LNCaP clone FGC (cell line): ENCODE measurements around the gene COX17.

Source experiments
- DNase-seq: peaks from one replicate; pipeline ENCODE4 v3.0.0-alpha.2; 2011; ENCODE audit warnings: low read depth
- H3K4me3 ChIP-seq: 2 replicates; pipeline ENCODE4 v1.5.1; 2011; ENCODE audit warnings: mild to moderate bottlenecking, low read depth, low read length, control low read depth
- TF ChIP-seq, protein P1 (sequence below): IDR thresholded peaks from 2 replicates; pipeline ENCODE4 v1.5.1; 2012; ENCODE audit warnings: mild to moderate bottlenecking; ENCODE audit not compliant: control insufficient read depth, insufficient read depth; ENCODE audit errors: extremely low read depth

Gene COX17

DNA sequence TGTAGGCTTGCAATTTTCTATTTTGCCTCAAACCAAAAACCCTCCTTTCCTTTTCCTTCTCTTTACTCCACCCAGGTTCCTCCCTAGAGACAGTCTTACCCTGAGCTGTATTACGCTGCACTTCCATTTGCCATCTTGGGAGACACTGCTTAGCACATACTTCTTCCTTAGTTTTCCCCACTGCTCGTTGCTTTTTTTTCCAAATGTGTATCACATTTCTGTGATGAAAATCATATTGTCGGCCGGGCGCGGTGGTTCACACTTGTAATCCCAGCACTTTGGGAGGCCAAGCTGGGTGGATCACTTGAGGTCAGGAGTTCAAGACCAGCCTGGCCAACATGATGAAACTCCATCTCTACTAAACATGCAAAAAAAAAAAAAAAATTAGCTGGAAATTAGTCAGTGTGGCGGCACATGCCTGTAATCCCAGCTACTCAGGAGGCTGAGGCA is 46.3 kb downstream of the COX17 start:
- TF ChIP-seq, protein P1, sequence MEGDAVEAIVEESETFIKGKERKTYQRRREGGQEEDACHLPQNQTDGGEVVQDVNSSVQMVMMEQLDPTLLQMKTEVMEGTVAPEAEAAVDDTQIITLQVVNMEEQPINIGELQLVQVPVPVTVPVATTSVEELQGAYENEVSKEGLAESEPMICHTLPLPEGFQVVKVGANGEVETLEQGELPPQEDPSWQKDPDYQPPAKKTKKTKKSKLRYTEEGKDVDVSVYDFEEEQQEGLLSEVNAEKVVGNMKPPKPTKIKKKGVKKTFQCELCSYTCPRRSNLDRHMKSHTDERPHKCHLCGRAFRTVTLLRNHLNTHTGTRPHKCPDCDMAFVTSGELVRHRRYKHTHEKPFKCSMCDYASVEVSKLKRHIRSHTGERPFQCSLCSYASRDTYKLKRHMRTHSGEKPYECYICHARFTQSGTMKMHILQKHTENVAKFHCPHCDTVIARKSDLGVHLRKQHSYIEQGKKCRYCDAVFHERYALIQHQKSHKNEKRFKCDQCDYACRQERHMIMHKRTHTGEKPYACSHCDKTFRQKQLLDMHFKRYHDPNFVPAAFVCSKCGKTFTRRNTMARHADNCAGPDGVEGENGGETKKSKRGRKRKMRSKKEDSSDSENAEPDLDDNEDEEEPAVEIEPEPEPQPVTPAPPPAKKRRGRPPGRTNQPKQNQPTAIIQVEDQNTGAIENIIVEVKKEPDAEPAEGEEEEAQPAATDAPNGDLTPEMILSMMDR = no peak
- no peak overlapping the region for H3K4me3 ChIP-seq
- no peak for DNase-seq

DNA sequence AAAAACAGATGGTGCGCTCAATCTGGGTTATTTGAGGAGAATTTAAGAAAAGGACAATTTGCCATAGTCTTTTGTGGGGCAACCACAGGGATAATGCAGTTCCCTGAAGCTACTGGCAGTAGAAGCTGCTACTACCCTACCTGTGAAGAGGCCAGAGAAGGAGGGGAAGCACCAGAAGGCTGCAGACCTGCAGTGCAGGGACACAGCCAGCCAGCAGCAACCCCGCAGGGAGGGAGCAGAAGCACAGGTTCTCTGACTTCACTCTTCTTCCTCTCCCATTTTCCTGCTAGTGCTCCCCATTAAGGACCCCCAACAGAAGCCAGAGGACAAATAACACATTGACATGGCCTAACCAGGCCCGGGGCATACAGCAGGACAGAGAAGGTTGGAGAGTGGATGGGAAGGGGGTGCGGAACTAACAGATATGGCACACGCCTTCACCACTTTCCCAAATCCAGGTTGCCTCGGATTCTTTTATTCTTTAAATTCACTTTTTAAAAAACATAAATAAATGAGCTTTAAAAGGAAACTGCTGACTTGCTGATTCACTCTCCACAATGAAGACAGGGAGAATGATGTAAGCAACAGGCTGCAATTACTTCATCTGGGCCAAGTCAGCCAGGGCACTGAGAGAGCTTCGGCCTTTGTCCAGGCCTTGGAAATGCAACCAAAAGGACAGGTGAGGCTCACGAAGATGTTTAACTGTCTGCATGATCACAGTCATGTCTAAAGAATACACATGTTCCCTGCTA is 46.9 kb downstream of the COX17 start:
- TF ChIP-seq, protein P1 = no peak
- no peak for DNase-seq
- H3K4me3 ChIP-seq = no peak overlapping the region

DNA sequence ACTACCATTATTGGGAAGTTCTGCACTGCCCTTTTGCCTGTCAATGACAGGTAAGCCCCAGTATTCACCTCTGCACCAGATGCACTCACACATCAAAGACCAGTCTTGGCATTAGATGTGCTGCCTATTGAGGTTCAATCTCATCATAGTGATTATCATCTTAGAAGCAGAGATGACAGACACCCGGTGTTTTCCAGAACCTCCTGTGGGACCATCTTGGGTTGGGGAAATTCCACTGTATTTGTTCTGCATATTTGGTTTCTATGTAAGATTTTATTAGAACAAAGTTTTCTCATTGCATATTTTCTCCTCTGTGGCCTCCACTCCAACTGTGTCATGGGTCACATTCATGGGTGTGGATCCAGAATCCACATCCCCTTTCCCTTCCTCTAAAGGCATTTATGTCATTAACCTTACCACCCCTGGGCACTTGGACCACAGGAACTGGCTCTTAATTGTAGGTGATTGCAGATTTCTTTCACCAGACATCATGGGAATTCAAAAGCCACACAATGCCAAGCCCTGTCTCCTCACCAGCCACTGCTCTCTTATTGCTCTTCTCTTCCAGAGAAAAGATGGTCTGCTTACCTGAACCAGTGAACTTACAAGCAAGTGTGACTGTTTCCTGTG is 48.3 kb downstream of the COX17 start:
- no peak overlapping the region for H3K4me3 ChIP-seq
- TF ChIP-seq, protein P1 = no peak
- DNase-seq = no peak

DNA sequence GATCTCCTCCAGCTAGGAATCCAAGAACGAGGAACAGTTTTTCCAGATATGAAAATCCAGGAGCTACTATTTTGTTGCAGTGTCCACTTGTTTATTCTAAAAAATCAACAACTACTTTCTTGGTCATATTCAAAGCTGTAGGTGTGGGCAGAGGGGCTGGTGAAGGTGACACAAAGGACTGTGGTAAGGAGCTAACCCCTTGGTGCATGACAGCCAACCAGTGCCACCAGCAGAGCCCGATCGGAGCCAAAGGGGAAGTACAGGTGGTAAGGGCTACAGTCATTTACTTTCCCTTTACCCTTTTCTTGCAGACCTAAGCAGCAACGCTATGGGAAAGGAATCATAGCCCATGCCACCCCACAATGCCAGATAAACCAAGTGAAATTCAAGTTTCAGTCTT is 48.8 kb downstream of the COX17 start:
- TF ChIP-seq, protein P1 = no peak
- H3K4me3 ChIP-seq = no peak overlapping the region
- DNase-seq = no peak

DNA sequence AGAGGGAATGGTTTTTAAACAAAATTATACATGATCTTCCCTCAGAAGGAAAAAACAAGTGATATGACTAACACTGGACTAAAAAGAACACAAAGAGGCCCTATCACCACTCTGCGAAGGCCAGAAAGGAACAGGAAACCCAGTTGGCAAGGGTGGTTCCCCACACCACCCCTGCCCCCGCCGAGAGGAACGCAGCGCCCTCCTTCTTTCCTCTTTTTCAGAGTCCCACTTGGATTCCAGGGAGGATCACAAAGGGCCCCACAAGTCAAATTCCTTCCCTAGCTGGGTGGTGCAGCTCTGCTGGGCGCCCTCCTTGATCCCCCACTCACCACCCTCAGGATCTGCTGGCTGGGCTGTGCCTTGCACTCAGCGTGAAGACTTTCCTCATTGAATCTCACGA is 49.7 kb downstream of the COX17 start:
- TF ChIP-seq, protein P1 = no peak
- no peak for DNase-seq
- no peak overlapping the region for H3K4me3 ChIP-seq

DNA sequence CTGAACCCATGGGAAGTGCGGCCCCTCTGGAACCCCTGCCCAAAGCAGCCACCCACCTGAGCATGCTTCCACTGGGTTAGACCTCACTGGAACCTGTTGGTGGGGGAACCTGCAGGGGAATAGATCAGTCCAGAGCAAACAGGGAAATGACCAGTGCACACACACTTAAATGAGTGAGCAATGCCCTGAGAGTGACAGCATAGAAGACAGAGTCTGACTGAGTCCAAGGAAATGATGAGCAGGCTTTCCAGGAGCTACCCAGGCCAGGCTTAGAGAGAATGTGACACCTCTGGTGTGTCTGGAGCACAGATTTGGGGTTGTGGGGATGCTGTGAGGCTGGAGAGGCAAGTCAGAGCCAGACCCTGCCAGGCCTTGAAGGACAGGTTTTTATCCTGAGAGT is 51.0 kb downstream of the COX17 start:
- no peak for DNase-seq
- TF ChIP-seq, protein P1 = no peak
- H3K4me3 ChIP-seq = no peak overlapping the region

DNA sequence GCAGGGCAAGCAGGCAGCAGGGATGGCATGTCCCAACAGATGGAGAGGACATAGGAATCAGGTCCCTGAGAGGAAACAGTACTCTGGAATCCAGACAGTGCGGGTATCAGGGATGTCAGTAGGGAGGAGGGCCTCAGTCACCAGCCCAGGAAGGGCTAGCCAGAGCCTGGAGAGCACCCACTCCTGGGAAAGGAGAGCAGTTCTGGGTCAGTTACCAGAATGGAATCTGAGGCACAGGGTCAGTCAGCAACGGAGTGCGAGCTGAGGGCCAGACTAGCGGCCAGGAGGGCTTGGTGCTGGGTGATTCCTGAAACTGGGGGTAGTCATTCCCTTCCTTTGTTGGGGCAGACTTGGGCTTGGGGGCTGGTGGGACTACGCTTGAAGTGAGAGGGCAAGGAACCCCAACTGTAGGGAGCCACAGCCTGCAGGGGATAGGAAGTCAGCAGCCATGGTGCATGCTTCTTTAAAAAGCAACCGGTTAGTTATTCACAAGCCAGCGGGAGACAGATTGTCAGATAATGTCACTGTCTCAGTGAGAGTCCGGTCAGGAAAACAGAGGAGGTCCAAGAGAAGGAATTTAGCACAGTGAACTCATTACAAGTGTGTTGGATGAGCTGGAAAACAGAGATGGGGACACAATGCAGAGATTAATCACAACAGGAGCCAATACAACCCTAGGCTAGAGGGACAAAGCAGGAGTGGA is 51.6 kb downstream of the COX17 start:
- DNase-seq = no peak
- TF ChIP-seq, protein P1 = no peak
- H3K4me3 ChIP-seq = no peak overlapping the region
